Stimulated activated CD4-positive, alpha-beta T cell treated with anti-CD3 and anti-CD28 coated beads, Interleukin-4, amount 100 ng/mL, for 1 hour (primary cell): Measurements from ENCODE around the gene LCAT.

Experiments used
- DNase-seq: peaks from one replicate; pipeline ENCODE4 v3.0.0-alpha.2; 2020

The LCAT gene

GRCh38 chr16:67968400-67969253 lies 24.7 kb upstream of the LCAT start, which contains the start of gene SLC12A4:
TSS of gene SLC12A4 (minus strand) at chr16:67968637. CDS start at chr16:67968553, 84 bp downstream.
- peak; percentile 86 for DNase-seq

- DNase-seq = peak; percentile 48
Observed at GRCh38 chr16:67967958-67968399, 24.1 kb upstream of the LCAT start.

GRCh38 chr16:67967183-67967957 lies 23.4 kb upstream of the LCAT start:
- no peak for DNase-seq

GRCh38 chr16:67966549-67967182 lies 22.7 kb upstream of the LCAT start:
- no peak for DNase-seq

GRCh38 chr16:67965668-67966548 lies 22.0 kb upstream of the LCAT start:
- DNase-seq = no peak

GRCh38 chr16:67964477-67965131 lies 20.7 kb upstream of the LCAT start:
- DNase-seq = no peak

- no peak for DNase-seq
Observed at GRCh38 chr16:67963662-67964321, 19.9 kb upstream of the LCAT start.

GRCh38 chr16:67963292-67963661 lies 19.4 kb upstream of the LCAT start:
- DNase-seq = no peak

GRCh38 chr16:67962135-67962534 lies 18.2 kb upstream of the LCAT start:
- DNase-seq = no peak

- DNase-seq = no peak
Observed at GRCh38 chr16:67961551-67961957, 17.6 kb upstream of the LCAT start.

GRCh38 chr16:67959536-67960329 lies 15.8 kb upstream of the LCAT start:
- no peak for DNase-seq

- DNase-seq = no peak
Observed at GRCh38 chr16:67957622-67958021, 13.7 kb upstream of the LCAT start.

GRCh38 chr16:67954421-67955196 lies 10.7 kb upstream of the LCAT start:
- DNase-seq = no peak

GRCh38 chr16:67953641-67954375 lies 9.9 kb upstream of the LCAT start:
- no peak for DNase-seq

- no peak for DNase-seq
Observed at GRCh38 chr16:67951485-67951884, 7.6 kb upstream of the LCAT start.

GRCh38 chr16:67950335-67950843 lies 6.5 kb upstream of the LCAT start:
- no peak for DNase-seq

- DNase-seq = no peak
Observed at GRCh38 chr16:67949645-67950044, 5.7 kb upstream of the LCAT start.

- DNase-seq = no peak
Observed at GRCh38 chr16:67948015-67948414, 4.1 kb upstream of the LCAT start.
